H54 (cell line): ENCODE measurements around the gene MERTK.
"Not testable (repeated sequence)": the region's sequence is repeated elsewhere in the genome, so short reads cannot be mapped to it uniquely, and the experiment has no call there.

Experiments used
- DNase-seq: peaks from one replicate; pipeline ENCODE4 v3.0.0; 2011; ENCODE audit warnings: low spot score, mixed read lengths; ENCODE audit not compliant: insufficient read length
- FAIRE-seq: peaks from 3 replicates; lab custom pipeline; 2011; peaks lifted over from hg19 to GRCh38; lab: Jason Lieb, UNC
- POLR2A ChIP-seq: IDR thresholded peaks from 2 replicates; pipeline ENCODE4 v1.6.1; 2011; ENCODE audit warnings: low read depth, mild to moderate bottlenecking, low read length

Gene MERTK

DNA sequence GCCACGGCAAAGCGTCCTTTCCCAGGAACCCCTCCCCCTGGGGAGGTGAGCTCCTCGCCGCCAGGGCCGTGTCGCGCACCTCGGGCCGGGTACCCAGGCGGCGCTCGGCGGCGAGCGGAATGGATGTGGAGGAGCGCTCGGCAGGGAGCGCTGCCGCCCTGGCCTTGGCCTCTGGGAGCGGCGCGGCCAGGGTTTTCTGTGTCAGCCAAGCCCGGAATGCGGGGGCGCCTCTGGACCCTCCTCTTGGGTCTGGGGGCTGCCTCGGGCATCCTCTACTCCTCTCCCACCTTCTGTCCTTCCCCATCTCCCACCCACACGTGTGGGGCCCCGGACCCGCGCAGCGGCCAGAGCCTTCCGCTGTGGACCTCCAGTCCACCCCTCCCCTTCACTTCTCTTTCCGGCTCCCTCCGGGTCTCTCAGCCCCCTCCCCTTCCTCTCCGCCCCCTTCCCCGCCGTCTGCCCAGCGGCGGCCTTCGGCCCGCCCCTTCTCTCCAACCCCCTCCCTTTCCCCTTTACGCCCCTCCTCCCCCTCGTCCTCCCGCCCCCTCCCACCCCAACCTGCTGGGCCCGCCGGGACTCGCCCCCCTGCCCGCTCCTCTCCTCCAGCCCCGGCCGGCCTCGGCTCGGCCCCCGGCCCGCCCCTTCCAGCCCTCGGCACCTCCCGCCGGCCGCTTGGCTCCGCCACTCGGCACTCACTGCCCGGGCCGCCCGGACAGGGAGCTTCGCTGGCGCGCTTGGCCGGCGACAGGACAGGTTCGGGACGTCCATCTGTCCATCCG, at the start of gene MERTK:
Gene MERTK, plus strand, starts transcription at position 684 of the 779 bp plus-strand sequence. CDS start 129 bp downstream, outside the sequence.
- DNase-seq (peak; percentile 47), FAIRE-seq (no peak)
- no peak for TF ChIP-seq POLR2A

DNA sequence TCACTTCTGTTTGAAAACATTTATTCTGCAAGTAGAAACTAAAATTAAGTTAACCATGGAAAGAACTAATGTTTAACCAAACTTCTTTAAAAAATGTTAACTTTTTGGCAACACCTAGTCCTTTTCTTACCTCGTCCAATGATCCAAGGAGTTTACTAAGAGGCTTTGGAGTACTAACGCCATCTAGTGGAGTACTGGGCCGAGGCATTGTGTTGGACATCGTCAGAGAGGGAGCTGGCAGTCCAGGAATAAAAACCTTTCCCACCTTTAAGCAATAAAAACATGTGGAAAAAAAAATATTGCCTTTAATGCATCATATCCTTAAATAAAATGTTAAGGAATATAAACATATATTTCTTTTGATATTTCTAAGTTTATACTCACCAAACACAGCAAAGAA, 47.8 kb upstream of the MERTK start:
- FAIRE-seq, DNase-seq: not testable (repeated sequence)

DNA sequence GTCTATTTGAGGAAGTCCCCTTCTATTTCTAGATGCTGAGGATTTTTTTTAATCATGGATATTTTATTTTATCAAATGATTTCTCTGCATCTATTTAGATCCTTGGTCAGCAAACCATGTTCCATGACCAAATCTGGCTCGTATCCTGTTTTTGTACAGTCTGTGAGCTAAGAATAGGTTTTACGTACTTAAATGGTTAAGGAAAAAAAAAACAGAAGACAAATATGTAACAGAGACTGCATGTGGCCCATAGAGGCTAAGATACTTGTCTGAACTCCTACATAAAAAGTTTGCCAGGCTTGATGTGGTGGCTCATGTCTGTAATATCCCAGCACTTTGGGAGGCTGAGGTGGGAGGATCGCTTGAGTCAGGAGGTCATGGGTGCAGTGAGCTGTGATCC, 45.9 kb upstream of the MERTK start:
- DNase-seq, FAIRE-seq: not testable (repeated sequence)

DNA sequence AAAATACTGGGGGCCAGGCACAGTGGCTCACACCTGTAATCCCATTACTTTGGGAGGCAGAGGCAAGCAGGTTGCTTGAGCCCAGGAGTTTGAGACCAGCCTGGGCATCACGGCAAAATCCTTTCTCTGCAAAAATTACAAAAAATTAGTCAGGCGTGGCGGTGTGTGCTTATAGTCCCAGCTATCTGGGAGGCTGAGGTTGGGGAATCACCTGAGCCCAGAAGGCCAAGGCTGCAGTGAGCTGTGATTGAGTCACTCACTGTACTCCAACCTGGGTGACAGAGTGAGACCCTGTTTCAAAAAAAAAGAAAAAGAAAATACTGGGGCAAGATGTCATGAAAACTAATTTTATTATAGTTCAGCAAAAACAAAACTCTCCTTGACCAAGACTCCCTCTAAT, 38.4 kb upstream of the MERTK start:
- not testable (repeated sequence) for DNase-seq, FAIRE-seq

DNA sequence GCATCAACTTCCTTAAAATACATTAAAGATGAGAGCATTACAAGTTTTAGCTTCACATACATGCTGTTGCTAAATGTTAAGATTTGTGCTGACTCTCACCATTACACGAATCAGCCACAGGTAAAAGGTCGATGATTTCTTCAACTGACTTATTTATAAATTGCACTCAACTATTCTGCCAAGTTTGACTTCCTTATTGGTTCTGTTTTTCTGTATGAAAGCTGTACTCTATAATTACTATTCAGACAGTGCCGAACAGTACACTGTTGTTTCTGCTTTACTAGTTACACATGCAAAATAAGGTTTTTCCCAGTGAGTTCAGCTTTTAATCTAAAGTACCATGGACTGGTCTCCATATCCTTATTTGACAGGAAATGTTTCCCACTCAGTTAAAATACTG, 33.3 kb upstream of the MERTK start:
- not testable (repeated sequence) for DNase-seq, FAIRE-seq

DNA sequence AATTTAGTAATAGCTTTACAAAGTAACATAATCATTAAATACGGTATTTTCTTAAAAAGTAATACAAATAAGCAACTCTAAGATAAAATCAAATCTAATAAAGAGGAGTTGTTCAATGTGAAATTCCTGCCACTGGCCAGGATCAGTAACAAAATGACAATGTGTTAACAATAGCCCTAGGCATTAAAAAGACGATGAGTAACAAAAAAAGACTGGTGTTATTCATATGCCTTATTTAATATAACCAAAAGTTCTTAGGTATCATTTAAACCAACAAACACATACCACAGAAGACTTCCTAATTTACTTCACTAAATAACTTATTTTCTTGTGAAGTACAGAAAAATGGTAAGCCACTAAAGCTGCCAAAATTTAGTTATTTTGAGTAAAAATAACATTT, 25.6 kb upstream of the MERTK start:
- DNase-seq, result not testable (repeated sequence)
- FAIRE-seq, result peak; percentile 92

DNA sequence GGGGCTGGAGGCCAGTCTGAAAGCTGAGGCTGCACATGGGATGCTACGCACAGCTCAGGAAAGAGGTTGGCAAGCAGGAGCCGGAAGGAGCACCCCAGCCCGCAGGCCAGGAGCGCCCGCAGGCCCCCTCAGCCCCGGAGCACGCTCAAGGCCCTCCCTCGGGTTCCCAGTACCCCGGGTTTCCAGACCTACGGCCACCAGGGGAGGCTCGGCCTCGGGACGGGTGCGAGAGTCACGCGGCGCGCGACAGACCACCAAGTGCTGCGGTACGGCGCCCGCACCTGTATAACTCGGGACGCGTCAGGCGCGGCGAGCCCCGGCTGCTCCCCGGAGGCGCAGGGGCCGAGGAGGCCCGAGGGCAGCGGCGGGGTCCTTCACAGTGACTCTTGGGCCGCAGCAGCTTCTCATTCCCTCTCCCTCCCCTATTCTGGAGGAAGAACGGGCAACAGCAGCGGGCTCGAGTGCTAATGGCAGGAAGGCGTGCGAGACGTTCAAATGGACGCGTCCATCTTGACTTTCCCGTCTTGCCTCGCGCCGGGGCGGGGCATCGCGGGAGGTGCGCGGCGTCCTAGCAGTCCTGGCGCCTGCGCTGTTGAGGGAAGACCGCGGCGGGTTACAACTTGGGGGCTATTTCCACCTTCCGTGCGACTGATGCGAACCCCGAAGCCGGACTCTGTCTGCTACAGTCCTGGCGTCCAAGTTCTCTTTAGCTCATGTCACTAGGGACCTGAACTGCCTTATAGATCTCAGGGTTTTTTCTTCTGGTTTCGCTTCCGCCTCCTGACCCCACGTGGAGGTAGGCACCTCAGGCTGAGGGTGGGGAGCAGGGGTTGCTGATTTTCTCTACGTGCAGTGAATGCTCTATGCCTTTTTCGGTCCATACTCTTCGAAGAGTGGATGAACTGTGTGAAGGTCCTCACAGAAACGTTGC, 14.5 kb upstream of the MERTK start, which contains the start of gene ANAPC1:
Gene ANAPC1, minus strand, starts transcription at position 533 of the 931 bp plus-strand sequence. CDS start 3,368 bp downstream, outside the sequence.
- TF ChIP-seq POLR2A, result peak; percentile 95
- DNase-seq (peak; percentile 88), FAIRE-seq (peak; percentile 84)

DNA sequence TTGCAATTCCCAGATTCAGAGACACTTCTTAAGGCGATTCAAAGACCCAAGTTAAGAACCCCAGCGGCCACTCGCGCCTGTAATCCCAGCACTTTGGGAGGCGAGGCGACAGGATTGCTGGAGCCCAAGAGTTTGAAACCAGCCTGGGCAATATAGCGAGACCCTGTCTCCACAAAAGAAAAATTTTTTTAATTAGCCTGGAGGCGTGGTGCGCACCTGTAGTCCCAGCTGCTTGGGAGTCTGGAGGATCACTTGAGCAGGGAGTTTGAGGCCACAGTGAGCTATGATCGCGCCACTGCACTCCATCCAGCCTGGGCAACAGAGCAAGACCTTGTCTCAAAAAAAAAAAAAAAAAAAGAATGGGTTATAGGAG, 13.8 kb upstream of the MERTK start:
- FAIRE-seq, result no peak
- TF ChIP-seq POLR2A, result no peak
- DNase-seq, result no peak

DNA sequence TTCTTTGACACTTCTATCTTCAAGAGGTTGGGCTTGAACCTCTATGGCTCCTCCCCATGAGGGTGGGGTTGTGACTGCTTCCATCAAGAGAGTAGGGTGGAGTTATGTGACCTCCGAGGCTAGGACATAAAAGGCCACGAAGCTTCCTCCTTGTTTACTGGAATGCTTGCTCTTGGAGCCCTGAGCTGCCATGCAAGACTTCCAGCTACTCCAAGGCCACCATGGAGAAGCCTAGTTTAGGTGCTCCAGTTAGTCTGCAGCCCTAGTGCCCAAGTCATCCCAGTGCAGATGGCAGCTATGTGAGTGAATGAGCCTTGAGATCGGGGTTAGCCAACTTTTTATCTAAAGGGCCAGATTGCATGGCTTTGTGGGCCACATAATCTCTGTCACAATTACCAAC, 2.4 kb upstream of the MERTK start:
- TF ChIP-seq POLR2A, result no peak
- FAIRE-seq, result no peak
- no peak for DNase-seq

DNA sequence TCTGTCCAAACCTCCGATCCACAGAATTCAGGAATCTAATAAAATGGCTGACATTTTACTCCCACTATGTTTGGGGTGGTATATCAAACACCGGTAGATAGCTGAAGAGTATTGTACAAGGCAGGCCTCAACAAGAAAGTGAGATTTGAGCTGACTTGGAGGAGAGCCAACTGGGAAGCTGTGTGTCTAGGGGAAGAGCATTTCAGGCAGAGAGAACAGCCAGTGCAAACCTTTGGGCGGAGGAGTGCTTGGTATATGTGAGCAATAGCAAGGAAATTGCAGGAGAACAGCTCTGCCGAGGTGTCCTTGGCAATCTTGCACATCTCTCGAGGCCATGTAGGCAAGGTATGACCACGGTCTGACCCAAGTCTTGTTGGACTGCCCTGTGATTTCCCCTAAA, 1.8 kb upstream of the MERTK start:
- no peak for TF ChIP-seq POLR2A
- FAIRE-seq (no peak), DNase-seq (no peak)

DNA sequence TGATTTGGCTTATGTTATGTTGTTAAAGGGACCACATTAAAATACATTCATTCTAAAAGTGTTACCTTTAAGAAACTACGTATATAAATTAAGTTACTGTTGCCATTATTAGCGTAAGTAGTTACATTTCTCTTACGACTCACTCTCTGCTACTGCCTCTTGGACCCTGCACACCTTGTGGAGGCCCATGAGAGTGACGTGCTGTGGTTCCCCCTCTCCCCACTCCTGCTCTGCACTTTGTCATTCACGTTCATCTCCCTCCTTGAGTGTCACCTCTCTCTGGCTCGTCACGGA, 830 bp upstream of the MERTK start:
- TF ChIP-seq POLR2A, result no peak
- DNase-seq (no peak), FAIRE-seq (no peak)

DNA sequence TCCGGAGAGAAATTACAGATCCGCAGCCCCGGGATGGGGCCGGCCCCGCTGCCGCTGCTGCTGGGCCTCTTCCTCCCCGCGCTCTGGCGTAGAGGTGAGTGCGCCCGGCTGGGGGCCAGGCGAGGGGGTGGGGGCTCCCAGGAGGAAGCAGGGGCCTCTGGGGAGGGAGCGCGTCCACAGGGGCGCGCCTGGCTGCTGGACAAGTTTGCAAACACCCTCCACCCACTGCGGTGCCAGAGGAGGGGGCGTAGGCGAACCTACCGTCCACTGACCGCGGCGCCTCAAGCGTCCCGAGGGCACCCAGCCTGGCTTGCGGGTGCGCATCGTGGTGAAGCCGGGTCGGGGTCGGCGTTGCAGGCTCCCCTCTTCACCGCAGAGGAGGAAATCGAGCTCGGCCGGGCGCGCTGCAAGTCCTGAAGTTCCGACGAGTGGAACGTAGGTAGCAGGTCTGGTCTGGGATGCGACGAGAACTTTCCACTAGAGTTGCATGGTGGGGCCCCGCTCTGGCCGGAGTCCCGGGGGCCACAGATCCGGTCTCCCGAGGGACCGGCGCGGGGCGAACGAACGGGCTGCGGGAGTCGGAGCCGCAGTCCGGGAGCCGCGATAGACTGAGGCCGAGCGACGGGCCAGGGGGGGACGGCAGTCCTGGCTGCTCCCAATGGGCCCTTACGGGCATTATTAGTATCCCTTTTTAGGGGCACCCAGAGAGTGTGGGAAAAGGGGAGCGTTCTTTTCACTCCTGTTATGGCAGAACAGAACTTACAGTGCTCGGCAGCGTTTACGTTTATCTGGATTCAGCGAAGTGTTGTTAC, 502 bp downstream of the MERTK start:
- no peak for FAIRE-seq
- no peak for DNase-seq
- TF ChIP-seq POLR2A, result no peak

DNA sequence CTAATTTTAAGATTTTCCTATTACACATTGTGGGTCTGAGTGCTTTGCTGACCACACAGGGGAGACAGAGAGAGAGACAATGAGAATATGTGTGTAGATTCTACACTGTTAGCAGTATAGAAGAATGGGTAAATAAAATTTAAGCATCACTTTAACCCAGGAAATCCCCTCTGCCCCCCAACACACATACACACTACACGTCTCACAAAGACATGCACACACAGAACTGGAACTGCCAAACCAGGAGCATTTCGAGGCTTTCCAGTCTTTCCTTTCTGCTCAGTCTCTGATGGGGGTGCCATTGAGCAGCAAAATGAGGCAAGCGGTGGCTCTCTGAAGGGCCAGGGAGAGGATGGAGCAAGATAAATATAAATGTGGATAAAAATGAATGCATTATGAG, 2.5 kb downstream of the MERTK start:
- DNase-seq, result no peak
- FAIRE-seq, result no peak
- TF ChIP-seq POLR2A, result no peak

DNA sequence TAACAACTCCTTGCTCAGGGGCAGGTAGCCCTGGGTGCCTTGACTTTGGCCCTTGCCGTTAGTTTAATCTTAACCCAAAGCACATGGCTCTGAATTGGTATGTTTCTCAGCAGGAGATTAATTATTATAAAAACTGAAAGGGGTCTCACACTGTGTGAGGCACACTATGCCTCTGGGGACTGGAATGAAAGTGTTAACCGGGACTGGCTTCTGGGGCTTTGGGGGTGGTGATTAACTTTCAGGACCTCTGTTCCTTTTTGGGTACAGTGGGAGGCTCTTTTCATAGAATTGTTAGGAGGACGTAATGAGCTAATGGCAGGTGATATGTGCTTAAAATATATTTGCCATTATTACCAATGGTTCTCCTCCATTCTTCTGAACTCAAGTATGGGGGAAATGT, 5.1 kb downstream of the MERTK start:
- no peak for TF ChIP-seq POLR2A
- DNase-seq, result no peak
- FAIRE-seq, result no peak
